Right hindlimb (tissue), 1 donor: ENCODE results near the gene CDKAL1.

ENCODE experiments used
- DNase-seq: peaks from one replicate; pipeline ENCODE4 v3.0.0-alpha.2; 2018

CDKAL1 gene

DNA sequence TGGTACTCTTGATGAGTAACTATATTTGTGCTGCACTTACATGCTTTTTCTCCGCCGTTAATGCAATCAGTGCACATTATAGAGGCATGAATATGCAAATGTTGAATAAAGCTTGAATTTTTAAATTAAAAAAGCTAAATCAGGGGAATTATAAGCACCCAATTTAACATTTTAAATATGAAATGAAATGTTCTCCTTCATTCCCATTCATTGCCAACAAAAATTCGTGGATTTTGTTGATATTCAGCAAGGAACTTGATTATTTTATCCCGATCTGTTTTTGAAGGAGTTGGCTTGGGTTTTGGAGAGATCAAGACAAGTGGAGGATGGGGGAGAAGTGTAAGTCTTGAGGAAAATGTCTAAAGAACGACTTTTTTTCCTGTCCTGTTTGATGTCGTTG, 740.6 kb downstream of the CDKAL1 start:
- no peak for DNase-seq

GRCh38 chr6:21277601-21278374, 743.5 kb downstream of the CDKAL1 start:
- no peak for DNase-seq

- no peak for DNase-seq
Measured at GRCh38 chr6:21278375-21278745, 744.1 kb downstream of the CDKAL1 start.

DNA sequence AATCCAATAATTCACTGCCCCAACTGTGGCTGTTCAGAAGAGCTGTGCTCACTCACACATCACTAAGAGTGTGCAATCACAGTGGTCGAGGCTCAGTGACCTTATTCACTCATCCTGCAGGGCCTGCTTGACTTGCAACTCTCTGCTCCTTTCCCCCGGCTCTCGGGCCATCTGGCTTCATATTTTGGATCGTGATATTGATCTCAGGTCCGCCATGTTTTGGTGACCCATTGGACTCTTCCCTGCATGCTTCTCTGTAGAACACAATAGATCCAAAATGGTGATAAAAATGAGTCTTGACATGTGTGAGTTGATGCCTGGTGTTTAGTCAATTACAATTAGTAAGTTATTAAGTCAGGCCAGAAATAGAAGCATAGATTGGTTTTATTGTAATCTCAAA, 745.4 kb downstream of the CDKAL1 start:
- DNase-seq = no peak

DNA sequence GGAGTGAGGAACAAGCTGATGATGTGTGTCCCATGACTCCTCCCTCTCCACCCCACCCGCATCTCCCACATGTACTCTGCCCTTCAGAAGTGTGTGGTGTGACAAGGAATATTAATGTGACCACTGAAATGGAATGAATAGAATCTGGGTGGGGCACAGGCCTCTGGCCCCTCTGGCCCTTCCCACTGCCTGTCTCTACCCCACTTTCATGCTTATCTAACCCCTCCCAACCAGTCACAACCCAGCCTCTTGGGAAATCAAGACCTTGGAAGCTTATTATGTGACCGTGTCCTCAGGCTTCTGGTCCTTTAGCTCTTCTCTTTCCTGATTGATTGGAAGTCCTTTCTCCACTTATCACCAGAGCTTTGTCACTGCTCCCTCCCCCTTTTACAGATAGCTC, 747.1 kb downstream of the CDKAL1 start:
- DNase-seq = no peak
